HUES48 (cell line): ENCODE data around the gene DCK.

ENCODE experiments used
- H3K27ac ChIP-seq: one replicate; pipeline ENCODE4 v1.7.0; 2013; ENCODE audit warnings: low read depth, low read length, inconsistent platforms
- H3K27me3 ChIP-seq: 2 replicates; pipeline ENCODE4 v1.6.1; 2013; ENCODE audit warnings: mild to moderate bottlenecking, low read length; ENCODE audit not compliant: control insufficient read depth, insufficient read depth
- H3K36me3 ChIP-seq: 2 replicates; pipeline ENCODE4 v1.6.1; 2013; ENCODE audit warnings: low read length; ENCODE audit not compliant: control insufficient read depth, insufficient read depth
- H3K4me1 ChIP-seq: 2 replicates; pipeline ENCODE4 v1.6.1; 2013; ENCODE audit warnings: mild to moderate bottlenecking, low read length; ENCODE audit not compliant: control insufficient read depth, insufficient read depth
- H3K4me3 ChIP-seq: 2 replicates; pipeline ENCODE4 v1.5.1; 2013; ENCODE audit warnings: mild to moderate bottlenecking, low read depth, low read length
- H3K9ac ChIP-seq: 2 replicates; pipeline ENCODE4 v1.6.1; 2013; ENCODE audit warnings: mild to moderate bottlenecking, low read depth, low read length, moderate library complexity
- H3K9me3 ChIP-seq: 2 replicates; pipeline ENCODE4 v1.6.1; 2013; ENCODE audit warnings: low read length; ENCODE audit not compliant: control insufficient read depth, insufficient read depth

DCK gene

DNA sequence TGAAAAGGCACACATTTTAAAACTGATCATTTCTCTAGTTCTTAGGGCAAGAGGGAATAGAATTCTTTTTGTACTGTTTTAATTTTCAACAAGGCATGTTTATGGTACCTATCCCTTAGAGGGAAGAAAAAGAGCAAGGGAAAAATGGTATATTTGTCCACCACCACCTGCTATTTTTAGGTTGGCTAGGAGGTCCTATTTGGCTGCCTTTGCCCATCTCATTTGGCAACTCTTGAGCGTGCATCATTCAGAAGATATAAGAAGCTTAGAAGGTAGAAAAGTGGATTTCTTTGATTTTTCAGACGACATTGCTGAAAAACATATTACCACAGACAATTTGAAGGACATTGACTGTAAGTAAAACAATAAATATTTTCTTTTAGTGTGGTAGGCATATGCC lies 69.0 kb downstream of the DCK start:
- Histone ChIP-seq H3K9ac (no peak overlapping the region), H3K4me1 (no peaks in the 10 kb centered on the region), H3K27ac (no peak overlapping the region), H3K27me3 (no peaks in the 10 kb centered on the region), H3K4me3 (no peak overlapping the region), H3K36me3 (no peaks in the 10 kb centered on the region), H3K9me3 (0 out of 2 replicates have a peak, but pooled peaks cover 2% of the 10 kb centered on the region)

DNA sequence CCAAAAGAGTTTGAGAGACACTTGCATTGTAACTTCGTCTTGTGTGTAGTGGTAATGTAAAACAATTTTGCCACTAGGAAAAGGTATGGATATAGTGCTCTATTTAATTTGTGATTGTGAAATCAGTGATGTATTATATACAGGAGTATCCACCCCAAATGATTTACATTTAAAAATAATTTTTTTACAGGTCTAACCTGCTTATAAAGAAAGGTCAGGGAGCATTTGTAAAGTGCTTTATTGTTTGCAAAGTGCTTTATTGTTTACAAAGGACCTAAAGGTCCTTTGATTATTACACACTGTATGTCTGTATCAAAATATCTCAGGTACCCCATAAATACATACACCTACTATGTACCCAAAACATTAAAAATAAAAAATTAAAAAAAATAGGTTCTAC lies 70.3 kb downstream of the DCK start:
- Histone ChIP-seq H3K36me3 (no peaks in the 10 kb centered on the region), H3K9me3 (0 out of 2 replicates have a peak, but pooled peaks cover 2% of the 10 kb centered on the region), H3K4me1 (no peaks in the 10 kb centered on the region), H3K27ac (no peak overlapping the region), H3K27me3 (no peaks in the 10 kb centered on the region), H3K4me3 (no peak overlapping the region), H3K9ac (no peak overlapping the region)

DNA sequence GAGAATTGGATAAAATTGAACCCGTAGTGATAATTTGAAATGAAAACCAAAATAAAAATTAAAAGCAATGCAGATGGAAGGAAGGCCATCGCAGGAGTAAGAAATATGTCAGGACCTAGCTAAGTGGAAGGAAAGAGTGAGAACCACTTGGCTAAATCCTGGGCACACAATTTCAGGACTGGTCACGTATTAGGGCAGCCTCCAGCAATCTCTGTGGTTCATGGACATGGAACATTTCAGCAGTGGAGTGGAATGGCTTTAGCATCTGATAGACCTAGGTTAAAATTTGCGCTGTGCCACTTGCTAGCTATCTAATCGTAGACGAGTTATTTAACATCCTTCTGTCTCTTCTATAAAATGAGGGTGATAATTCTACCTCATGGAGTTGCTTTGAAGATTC lies 71.1 kb downstream of the DCK start:
- Histone ChIP-seq H3K27me3 (no peaks in the 10 kb centered on the region), H3K36me3 (no peaks in the 10 kb centered on the region), H3K9ac (no peak overlapping the region), H3K27ac (no peak overlapping the region), H3K4me3 (no peak overlapping the region), H3K9me3 (0 out of 2 replicates have a peak, but pooled peaks cover 2% of the 10 kb centered on the region), H3K4me1 (no peaks in the 10 kb centered on the region)

DNA sequence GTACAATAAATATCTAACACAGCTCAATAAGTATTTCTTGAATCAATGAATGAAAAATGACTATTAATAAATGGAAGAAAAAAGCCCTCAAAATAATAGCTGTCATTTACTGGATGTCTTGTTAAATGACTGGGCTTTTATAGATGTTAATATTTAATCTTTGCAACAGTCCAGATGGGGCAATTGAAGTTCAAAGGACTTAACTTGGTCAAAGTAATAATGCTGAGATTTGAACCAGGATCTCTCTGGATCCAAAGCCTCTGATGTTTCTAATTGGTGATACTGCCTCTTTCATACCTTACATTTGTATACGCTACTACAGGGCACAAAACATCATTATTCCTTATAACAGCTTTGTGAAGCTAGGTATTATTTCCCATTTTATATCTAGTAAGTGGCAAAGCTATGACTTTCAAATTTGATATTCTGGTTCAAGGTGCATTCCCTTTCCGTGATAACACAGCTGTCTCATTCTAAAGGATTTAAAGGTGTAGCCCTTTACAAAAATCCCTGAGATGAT lies 72.6 kb downstream of the DCK start:
- Histone ChIP-seq H3K9ac (no peak overlapping the region), H3K27me3 (no peaks in the 10 kb centered on the region), H3K36me3 (no peaks in the 10 kb centered on the region), H3K27ac (no peak overlapping the region), H3K4me1 (no peaks in the 10 kb centered on the region), H3K4me3 (no peak overlapping the region), H3K9me3 (no peaks in the 10 kb centered on the region)

DNA sequence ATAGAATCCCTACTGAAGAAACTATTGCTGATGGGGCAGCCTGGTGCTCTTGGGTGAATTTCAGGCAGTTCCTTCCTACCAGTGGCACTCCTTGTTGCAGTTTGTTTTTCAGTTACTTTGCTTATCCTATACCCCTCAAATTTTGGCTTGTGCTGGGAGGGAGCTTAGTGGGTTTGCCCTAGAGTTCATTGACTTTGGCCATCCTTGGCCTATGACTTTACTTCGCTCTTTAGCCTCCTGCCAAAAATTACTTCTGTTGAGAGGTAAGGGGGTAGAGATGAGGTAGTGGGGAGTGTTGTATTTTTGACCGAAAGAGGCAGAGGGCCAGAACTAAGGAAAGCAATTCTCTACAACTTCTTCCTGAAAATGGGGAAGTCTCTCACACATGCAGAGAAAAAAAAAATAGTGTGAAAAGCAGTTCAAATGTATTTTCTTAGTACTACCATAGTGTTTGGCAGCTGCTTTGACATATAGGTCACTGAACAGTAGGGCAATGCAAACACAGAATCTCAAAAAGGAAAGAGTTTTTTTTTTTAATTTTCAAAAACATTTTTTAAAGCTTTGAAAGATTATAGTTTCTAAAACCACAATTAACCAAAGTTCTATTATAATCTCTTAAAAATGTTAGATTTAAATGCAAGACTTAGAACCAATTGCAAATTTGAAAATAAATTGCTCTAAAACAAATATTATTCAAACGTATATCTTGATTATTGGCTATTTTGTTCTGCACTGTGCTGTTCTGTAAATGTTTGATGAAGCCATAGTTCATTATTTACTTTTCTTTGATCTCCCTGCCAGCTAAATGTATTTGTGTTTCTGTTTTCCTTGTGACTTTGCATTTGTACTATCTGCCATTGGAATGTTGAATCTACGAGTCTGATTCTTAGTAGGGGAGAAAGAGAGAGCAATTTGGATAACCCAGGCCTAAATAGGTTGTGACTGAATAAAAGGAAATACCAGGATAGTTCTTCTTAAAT lies 73.6 kb downstream of the DCK start:
- Histone ChIP-seq H3K27me3 (no peaks in the 10 kb centered on the region), H3K27ac (no peak overlapping the region), H3K4me3 (no peak overlapping the region), H3K9ac (no peak overlapping the region), H3K9me3 (no peaks in the 10 kb centered on the region), H3K36me3 (no peaks in the 10 kb centered on the region), H3K4me1 (no peaks in the 10 kb centered on the region)

DNA sequence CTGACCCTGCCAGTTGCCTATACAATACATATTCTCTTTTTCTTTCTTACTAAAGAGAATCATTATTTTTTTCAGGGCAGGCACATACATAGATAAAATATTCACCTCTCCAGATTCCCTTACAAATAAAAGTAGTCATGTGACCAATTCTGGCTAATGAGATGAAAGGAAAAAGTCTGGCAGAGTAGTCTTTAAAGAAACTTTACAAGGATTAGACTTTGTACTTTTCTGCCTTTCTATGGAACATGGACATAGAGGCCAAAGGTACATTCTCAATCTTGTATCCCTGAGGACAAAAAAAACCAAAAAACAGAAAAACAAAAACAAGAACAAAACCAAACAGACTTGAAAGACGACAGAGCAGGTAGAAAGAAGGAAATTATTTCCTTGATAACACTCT lies 75.6 kb downstream of the DCK start:
- Histone ChIP-seq H3K27me3 (no peaks in the 10 kb centered on the region), H3K27ac (no peak overlapping the region), H3K4me3 (no peak overlapping the region), H3K36me3 (no peaks in the 10 kb centered on the region), H3K9me3 (no peaks in the 10 kb centered on the region), H3K4me1 (no peaks in the 10 kb centered on the region), H3K9ac (no peak overlapping the region)

DNA sequence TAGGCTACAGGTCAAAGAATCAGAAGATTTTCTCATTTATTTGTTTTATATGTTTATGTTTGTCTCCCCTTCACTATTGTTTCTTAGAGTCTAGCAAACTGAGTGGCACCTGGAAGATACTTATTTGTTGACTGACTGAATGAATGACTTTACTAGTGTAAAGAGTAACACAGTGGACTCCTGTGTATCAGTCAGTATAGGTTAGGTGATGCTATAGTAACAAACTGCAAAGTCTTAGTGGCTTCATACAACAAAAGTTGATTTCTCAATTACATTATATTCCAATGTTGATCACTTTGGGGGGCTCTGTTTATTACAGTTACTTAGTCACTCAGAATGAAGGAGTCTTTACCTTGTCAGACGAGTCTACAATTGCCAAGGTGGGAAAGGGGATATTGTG lies 76.6 kb downstream of the DCK start:
- H3K9ac ChIP-seq = no peak overlapping the region
- H3K27ac ChIP-seq = no peak overlapping the region
- H3K4me3 ChIP-seq = no peak overlapping the region
- H3K4me1 ChIP-seq = no peaks in the 10 kb centered on the region
- no peaks in the 10 kb centered on the region for H3K9me3 ChIP-seq
- H3K36me3 ChIP-seq = no peaks in the 10 kb centered on the region
- no peaks in the 10 kb centered on the region for H3K27me3 ChIP-seq

DNA sequence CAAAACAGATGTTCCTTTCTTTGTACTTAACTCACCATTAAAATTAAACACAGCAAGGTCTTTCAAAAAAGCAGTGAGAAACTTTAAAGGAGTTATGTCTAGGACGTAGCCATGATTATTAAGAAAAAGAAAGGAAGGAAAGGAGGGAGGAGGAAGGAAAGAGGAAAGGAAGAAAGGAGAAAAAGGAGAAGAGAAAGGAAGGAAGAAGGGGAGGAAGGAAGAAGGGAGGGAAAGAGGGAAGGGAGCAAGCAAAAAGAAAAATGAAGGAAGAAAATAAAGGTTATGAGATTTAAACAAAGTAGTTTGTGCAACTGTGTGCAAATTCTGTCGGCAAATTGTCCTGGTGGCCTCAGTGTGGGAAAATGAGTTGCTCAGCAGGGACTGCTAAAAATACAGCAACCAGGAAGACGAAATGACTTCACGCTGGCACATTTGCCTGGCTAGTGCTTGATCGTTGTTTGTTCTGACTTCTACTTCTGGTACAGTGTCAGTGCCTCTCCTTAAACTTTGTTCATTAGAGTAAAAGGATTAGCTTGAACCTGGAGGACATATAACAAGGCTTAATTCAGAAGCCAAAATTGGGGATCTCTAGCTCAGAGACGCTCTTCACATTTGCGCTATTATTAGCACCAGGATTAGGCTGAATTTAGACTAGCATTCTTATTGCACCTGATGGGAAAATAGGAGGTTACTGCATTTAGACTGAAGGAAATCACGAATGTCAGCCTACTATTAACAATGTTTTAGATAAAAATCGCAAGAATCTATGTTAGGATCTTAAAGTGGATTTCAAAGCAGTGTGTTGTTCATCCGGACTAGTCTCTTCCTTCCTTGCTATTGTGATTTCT lies 81.2 kb downstream of the DCK start:
- H3K4me3 ChIP-seq = no peak overlapping the region
- H3K4me1 ChIP-seq = no peaks in the 10 kb centered on the region
- H3K9ac ChIP-seq = no peak overlapping the region
- H3K27me3 ChIP-seq = no peaks in the 10 kb centered on the region
- H3K27ac ChIP-seq = no peak overlapping the region
- no peaks in the 10 kb centered on the region for H3K9me3 ChIP-seq
- no peaks in the 10 kb centered on the region for H3K36me3 ChIP-seq
